NCI-H1930 (cell line): Measurements from ENCODE around the gene GPR84.
"Not testable (repeated sequence)": the region's sequence is repeated elsewhere in the genome, so short reads cannot be mapped to it uniquely, and the experiment has no call there.

ENCODE experiments used
- DNase-seq, 2 experiments: peaks; one replicate each; lab custom pipeline; 2025; lab: John Stamatoyannopoulos, UW

Gene GPR84

DNA sequence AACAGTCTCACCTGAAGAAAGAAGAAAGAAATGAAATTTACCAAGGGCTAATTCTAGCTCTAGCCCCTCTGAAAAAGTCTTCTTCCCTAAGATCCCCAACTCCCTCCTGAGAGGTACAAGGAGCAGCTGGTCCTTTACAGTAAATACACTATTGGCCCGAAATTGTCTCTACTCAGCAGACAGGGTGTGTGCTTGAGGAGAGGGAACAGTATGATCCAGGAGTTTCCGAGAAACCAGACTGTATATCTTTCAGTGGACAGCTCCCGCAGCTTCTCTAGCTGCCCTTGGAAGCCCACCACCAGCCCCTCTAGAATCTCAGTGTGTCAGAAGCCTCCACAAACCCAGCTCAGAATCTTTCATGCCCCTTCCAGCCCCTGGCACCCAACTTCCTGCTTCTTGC, 8.1 kb downstream of the GPR84 start:
- no peak for DNase-seq

DNA sequence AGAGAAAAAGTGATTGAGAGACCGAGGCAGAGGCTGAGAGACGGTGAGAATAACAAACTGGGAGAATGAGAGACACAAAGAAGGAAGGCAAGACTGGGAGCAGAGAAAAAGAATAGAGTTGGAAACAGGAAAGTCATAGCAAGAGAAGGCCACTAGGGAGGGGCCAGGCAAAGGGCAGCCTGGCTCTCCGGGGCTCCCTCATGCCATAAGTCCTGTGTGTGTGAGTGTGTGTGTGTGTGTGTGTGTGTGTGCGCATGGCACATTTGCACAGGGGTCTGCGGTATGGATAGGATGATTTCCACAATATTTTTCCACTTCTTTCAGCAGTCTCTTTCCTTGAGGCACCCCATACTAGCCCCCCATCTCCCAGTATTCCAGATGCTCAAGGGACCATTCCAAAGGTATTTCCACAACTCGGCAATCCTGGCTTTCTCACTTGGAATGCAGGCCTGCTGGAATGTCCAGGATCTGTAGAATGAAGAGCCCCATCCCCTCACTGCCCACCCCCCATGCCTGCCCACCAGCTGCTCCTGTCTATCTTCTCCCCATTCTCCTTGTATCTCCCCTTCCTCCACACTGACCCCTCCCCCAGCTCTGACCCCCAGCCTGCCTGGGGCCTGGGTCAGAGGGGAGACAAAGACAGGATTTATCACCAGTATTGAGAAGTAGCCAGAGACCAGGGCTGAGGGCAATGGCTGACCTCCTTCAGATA, 9.0 kb downstream of the GPR84 start:
- no peak for DNase-seq

DNA sequence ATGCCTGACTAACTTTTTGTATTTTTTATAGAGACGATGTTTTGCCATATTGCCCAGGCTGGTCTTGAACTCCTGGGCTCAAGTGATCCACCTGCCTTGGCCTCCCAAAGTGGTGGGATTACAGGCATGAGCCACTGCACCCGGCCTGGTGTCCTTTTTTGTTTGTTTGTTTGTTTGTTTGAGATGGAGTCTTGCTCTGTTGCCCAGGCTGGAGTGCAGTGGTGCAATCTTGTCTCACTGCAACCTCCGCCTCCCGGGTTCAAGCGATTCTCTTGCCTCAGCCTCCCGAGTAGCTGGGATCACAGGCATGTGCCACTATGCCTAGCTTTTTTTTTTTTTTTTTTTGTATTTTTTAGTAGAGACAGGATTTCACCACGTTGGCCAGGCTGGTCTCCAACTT, 10.0 kb downstream of the GPR84 start:
- not testable (repeated sequence) for DNase-seq

DNA sequence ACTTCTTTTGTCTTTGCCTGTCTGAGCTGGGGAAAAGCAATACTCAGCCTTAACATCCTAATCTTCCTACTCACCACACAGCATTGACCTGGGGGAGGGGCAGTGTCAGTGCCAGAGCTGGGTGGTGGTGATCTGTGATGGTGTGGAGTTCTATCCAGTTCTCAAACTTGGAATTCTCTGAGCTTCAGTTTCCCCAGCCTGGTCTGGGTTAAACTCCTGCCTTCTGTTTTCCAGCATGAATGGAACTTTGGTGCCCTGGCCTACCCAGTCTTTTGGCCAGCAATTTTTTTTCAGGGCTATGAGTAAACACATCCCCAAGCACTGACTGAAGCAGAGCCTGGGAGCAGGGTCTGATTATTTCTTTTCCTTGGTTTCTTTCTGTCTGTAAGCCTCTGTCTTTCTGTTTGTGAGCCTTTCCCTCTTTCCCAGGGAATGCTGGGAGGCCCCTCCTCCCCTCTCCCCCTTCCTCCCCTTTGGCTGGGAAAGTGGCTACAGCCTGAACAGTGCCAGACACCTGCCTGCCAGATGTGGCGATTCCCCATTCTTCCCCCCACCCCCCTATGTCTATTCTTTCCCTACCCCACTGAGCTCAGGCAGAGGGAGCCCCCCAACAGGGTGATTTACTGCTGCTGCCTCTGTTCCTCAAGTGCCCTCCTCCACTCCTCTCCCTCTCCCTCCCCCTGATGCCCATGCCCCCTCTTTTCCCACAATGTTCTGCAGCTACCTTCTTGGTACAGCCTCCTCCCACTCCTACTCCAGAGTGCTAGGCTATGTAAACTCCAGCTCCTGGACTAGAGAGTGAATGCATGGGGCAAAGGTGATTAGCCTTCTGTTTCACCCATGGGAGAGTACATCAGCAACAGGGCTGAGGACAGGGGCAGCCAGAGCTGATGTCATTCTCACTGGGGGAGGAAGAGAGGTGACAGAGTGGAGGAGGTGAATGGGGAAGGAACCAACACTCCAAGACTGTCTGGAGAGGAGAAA, 11.1 kb downstream of the GPR84 start:
- DNase-seq: no peak

DNA sequence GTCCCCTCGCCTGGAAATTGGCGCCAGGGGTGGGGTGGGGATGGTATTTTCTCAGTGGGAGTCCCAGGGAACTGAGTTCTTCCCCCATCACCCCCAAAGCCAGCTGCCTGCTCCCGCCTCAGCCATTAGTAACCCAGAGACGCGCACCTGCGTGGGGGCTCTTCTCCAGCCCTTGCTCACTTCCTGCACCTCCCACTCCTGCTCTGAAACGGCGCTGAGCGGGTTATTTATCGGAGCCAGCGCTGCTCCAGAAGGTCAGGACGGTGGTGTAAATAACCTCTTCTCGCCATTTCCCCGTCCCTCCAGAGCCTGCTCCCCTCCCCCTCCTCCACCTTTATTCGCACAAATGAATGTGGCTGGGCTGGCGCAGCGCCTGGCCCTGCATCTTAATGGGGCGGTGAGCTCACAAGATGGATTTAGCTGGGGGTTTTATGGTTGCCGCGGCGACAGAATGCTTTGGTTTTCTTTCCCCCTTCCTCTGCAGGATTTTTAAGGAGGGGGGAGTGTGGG, 12.2 kb downstream of the GPR84 start:
- DNase-seq: no peak

DNA sequence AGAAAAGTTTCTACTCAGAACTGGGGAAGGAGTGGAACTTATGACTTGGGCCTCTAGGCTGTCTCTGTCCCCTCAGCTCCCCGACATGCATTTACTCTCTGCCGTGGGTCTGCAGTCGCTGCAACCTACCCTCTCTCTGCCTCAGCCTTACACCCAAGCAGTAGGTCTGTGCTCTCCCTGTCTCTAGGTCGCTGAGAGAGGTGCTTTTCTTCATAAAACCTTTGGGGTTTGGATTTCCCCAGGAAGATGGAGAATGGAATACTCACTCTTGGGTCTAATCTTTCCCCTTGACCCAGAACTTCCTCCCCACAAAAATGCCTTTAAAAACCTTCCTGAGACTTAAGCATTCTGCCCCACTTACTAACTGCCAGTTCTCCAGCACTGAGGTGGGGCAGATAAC, 12.9 kb downstream of the GPR84 start:
- DNase-seq: no peak

DNA sequence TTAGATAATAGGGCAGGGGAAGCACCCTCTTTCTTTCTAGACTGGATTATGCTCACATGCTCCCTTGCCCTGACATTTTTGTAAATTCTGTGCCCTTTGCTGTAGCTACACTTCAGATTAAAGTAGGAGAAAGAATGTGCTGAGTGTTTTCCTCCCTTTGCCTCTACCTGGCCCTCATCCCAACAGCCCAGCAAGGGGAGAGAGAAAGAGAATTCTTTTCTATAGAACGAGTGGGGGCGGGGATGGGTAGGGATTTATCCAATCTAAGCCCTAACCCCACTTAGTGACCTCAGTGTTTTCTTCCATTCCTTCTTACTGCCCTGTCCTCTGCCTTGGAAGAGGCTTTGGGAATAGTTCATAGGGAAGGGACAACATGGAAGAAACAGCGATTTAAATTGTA, 13.5 kb downstream of the GPR84 start:
- DNase-seq: no peak

DNA sequence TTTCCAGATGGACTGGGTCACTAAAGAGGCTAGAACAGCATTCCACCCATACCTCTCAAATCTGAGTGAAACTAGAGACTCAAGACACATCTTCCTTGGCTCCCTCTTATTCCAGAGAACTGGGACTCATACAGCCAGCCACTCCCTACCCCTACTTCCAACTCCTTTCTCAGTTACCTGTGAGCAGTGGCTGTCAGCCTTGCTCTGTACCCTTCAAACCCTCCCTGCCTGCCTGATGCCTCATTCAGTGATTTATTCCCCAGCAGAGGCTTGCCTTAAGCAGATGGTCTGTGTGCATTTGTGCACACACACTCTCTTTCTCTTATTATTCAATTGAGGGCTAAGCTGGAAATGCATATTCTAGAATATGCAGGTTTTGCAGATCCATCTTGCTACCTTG, 14.6 kb downstream of the GPR84 start:
- no peak for DNase-seq

DNA sequence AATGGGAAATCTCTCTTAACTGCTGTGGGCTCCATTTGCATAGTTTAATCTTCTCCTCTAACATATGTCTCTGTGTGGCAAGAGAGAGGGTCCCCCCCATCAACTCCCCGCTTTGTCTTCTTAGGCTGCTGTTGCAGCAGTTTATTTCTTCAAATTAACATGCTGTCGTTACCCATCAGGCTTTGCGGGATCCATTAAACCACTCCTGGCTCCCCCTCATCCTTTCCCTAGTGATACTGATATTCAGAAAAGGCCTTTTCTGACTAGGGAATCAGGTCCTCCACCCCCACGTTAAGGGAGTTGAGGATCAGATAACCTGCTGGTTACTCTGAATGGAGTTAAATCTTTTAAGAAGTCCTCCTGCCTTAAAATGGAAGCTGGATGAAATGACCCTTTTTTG, 15.2 kb downstream of the GPR84 start:
- DNase-seq: no peak

DNA sequence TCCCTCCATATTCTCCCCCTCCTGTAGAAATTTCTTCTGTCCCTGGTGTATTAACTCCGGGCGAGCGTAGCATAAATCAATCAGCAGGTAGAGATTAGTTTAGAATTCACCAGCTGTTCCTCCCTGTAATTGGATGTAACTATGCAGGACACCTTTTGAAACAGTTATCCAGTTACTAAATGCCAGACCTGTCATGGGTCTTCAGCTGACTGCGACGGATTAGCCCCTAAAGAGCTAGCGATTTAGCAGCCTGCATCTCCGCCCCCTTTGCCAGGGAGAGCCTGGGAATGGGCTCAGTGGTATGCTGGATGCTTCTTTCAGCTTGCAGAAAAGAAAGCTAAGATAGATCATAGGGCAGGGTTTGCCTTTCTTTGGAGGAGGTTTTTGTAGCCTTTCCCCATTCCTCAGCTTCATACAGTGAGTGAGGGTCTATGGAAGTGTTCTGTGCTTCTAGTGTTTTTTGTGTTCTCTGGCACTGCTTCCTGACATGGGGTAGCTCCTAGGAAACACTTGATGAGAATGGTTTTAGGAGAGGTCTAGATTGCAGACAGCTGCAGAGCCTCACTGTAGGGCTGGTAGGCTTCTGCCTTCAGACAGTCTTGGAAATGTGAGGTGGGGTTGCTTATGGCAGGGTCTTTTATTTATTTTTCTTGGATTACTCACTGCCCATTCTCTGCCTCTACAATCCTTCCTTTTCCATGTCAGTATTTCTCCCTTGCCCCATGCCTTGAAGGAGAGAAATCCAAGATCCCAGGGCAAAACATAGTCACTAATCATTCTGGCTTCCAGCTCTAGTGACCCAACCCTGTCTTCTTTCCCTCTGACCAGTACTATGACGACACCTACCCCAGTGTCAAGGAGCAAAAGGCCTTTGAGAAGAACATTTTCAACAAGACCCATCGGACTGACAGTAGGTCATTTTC, 22.6 kb downstream of the GPR84 start:
- no peak for DNase-seq

DNA sequence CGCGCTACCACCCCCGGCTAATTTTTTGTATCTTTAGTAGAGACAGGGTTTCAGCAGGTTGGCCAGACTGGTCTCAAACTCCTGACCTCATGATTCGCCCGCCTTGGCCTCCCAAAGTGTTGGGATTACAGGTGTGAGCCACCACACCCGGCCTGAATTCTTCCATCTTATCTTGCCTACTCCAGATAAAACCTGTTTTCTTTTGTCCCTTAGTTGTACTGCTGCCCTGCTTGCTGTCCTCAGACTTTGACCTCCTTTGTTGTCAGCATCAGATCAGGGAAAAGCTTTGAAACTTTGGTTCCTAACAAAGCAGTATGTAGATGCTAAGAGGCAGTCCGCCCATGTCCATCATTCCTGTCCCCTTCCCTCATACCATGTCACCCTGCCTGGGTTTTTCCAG, 23.4 kb downstream of the GPR84 start:
- DNase-seq: no peak

DNA sequence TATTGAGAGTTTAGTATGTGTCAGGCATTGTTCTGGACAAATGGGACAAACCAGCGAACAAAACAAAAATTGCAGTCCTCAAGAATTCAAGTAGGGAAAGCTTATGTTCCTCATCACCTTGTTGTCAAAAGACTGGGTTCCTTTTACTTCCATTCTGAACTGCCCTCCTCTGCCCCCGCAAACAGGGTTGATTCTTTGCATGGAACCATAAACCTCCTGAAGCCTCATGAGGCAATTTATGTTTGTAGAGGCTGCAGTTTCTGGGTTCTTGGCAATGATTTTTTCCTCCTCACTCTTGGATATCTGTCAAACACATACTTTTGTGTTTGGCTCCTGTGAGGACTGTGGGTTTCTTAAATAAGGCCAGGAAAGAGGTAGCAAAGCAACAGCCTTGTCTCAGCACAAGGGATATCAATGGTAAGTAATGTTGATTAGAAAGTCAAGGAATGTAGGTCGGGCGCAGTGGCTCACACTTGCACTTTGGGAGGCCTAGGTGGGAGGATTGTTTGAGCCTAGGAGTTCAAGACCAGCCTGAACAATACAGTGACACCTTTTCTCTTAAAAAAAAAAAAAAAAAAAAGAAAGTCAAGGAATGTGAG, 25.5 kb downstream of the GPR84 start:
- no peak for DNase-seq

DNA sequence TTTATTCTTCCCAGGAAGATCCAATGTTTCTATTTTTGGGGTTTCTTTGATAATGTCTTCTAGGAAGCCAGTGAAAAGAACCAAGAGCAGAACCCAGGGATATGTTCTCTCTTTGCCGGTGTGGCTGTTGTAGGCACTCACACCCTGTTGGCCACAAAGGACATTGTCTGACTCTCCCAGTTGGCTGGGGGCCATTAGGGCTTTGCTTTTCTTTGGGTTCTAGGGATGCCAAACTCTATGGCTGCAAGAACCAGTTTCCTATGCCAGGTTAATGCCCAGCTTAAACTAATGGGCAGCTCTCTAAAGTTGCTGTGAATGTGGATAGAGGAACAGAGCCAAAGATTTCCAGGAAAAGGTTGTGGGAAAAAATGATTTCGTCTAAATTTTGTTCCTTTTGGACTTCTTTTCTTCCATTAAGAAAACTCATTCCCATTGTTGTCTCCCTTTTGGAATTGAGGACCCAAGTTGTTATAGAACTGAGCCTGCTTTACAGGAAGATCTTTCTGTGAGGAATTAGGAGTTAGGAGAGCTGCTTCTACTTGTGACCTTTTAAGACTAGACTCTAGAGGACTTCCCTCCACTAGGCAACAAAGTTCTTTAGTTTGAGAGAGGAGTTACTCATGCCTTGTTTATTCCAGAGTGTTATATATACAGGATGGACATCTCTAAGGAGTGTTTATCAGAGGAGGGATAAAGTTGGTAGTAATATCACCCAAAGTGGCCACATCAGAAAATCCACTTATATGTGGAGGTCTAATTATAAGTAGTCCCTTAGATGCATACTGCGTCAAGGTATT, 26.2 kb downstream of the GPR84 start:
- no peak for DNase-seq

DNA sequence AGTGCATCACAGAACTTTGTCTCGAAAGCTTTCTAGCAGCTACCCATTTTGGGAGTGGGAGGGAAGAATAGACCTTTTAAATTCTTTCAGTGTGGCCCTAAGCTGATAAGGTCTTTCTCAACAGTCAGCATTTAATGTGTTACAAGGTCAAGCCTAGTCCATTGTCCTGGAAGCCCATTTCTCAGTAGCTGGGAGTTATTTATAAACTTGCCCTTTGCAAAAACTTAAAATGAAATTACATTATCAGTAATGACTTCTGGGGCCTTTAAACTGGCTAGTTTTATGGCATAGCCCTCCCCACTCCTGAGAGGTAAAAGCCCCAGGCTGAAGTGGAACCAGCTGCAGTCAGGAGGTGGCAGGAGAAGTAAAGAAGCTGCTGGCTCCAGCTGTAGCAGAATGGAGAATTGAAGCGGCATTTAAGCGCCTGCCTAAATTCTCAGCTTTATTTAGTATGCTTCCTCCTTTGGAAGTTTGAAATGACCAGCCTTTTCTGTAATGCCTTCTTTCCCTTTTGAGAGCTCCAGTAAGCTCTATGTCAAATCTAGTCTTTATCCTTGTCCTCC, 26.9 kb downstream of the GPR84 start:
- DNase-seq: no peak

DNA sequence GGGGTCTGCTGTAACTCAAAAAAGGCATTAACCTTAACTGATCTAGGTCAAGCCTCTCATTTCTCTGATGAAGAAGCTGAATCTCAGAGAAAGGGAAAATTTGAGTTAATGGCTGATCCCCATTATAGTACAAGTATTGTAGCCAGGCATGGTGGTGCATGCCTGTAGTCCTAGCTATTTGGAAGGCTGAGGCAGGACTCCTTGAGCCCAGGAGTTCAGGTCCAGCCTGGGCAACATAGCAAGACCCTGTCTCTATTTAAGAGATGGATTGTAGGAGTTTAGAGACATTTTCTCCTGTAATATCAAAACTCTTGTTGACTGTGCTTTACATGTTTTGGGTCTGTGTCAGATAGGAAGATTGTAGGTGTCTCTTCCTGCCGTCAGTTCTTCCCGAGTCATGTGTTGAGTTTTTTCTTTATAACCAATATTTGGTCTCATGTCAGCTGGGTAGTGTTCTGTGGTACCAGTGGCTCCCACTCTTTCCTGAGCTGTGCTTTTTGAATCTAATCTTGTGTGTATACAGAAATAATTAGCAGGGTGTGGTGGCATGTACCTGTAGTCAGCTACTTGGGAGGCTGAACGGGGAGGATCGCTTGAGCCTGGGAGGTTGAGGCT, 30.8 kb downstream of the GPR84 start:
- DNase-seq: no peak

DNA sequence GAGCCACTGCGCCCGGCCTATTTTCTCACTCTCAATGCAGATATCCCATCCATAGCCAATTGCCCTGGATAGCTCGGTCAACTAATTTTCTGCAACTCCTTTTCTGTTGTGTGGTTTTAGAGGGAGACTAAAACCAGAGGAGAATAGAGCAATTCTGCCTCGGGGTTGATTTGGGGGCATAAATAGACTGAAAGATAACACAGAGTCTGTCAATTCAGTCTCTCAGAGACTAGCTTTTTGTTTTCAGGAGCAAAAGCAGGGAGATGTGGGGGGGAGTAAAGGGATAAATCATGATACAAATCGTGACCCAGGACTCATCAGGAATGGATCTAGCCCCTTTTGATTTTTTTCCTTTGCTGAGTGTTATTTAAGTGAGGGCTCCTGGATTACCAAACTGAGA, 32.8 kb downstream of the GPR84 start:
- no peak for DNase-seq

DNA sequence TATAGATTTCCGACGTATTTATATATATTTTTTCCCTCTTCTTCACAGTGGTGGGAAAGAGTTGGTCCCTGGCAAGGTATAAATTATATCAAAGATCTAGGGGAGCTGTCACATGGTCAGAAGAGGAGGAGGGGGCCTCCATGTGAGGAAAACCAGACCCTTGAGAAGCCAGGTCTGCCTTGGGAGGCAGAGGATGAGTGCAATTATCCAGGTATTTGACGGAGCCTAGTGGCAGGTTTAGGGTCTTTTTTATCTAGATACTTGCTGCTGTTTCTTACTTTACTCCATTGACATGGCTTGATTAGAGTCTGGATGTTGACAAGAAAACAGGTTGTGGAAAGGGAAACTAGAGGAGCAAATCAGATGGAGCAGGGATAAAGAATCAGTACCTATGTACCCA, 33.8 kb downstream of the GPR84 start:
- DNase-seq: no peak

DNA sequence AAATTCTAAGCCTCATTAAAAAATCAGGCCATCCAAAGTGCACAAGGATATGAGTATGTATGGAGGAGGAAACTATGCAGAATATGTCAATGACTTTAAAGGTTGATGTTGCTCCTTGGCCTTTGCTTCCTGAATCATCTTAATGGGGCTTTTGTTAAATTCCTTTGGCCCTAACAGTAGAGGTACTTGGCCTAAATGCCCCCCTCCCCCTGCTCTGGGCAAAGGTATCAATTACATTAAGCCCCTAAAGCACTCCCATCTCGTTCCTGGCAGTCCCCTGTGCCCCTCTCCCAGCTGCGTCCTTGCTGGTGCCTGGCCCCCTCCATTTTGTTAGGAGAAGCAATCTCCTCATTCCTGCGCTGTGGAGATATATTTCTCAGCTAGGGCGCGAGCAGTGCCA, 34.5 kb downstream of the GPR84 start:
- no peak for DNase-seq

DNA sequence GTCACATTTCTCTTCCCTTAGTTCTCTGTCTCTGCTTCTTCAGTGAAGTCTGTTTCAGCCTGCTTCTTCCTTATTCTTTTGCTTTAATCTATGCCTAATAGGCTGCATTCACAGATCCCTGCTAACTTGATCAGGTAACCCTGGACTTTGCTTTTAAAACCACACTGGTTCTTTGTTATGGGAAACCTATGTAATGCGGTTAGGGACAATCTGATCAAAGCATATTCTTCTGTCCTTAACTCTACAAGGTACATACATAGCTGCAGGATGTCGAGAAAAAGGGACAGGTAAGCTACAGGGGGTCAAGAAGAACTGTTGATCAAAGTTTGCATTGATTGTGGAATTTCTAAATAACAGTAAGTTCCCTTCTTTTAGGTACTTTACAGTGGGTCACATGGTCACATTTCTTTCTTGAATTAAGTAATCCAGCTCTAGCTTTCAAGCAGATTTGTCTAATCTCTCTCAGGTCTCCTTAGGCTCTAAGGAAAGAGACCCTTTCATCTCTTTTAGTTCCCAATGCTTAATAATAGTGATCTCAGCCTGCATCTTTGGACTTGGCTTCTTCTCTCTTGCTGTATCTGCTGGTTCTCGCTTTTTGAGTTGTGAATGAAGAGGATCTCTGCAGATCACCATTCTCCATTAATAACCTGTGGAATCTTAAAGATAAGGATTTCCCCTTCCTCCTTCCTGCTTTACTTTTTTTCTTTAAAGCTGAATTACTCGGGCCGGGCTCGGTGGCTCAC, 35.5 kb downstream of the GPR84 start:
- DNase-seq: no peak
